GM21381 (cell line): ENCODE data around the gene ADGRG3.
A peak's percentile ranks its signal among the peaks of the same experiment; 100 is the strongest.

Experiments used
- ATAC-seq: cut with Tn5 transposase; IDR thresholded peaks from one replicate; pipeline ENCODE4 v1.9.1; 2021; ENCODE audit warnings: mild to moderate bottlenecking, moderate library complexity; ENCODE audit not compliant: unreplicated experiment

Gene ADGRG3

DNA sequence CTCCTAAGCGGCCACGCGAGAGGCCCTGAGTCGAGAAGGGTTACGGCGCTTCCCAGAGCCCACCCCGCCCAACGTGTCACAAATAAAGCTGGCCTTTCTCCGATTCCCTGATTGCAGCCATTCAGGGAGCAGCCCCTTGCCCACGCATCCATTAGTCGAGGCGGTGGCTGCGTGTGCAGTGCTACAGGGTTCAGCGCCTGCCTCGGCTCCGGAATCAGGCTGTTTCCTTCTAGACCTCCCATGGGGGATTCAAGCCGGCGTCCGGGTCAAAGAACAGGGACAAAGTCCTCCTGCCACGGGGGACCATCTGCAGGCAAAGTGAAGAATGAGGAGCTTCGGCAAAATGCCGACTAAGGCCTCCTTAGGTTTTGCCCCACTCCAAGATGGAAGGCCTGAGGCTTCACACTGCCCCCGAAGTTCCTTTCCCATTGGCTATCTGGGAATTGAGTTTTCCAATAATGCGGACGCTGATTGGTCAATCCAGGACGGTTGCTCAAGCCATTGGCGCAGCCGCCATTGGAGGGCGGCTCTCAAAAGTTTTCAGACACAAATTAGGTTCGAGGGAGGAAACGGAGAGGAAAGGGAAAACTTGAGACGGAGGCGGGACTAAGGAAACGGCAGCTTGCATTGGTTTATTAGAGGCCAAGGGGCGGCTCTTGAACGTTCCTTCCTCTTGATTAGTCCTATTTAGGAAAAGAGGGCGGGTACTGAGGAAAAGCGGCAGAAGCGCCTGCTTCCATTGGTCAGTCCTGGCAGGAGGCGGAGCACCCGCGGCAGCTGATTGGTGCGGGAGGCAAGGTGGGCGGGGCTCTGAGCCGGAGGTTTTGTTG lies 67.0 kb downstream of the ADGRG3 start:
- ATAC-seq: peak; percentile 83

DNA sequence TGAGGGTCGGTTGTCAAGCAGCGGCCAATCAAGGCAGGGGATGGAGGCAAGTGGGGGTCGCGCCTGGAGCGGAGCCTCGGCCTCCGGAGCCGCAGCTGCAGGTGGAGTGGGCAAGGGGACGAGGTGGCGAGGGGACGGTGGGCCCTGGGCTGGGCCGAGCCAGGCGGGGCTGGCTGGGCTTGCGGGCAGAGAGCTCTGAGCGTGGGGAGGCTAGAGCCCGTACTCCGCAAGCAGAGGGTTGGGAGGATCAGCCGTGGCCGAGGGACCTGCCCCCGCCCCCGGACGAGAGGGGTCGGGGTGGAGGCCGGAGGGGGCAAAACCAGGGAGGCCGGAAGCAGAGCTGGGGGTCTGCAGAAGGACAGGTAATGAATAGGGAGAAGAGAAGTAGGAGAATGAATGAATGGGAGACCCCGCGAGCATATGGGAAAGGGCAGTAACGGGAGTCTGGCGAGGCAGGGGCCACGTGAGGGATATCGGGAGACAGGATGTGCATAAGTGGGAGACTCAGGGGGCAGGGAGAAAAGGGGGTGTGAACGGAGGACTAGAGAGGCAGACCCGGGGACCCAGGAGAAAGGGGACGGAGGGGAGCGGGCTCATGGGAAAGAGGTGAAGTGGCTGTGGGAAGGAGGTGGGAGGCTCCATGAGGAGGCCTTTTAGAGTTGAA lies 67.8 kb downstream of the ADGRG3 start, which contains the start of gene KATNB1:
TSS of gene KATNB1 (plus strand) at position 16 of the 664 bp plus-strand sequence. CDS start 1,474 bp downstream, outside the sequence.
- ATAC-seq: no peak

DNA sequence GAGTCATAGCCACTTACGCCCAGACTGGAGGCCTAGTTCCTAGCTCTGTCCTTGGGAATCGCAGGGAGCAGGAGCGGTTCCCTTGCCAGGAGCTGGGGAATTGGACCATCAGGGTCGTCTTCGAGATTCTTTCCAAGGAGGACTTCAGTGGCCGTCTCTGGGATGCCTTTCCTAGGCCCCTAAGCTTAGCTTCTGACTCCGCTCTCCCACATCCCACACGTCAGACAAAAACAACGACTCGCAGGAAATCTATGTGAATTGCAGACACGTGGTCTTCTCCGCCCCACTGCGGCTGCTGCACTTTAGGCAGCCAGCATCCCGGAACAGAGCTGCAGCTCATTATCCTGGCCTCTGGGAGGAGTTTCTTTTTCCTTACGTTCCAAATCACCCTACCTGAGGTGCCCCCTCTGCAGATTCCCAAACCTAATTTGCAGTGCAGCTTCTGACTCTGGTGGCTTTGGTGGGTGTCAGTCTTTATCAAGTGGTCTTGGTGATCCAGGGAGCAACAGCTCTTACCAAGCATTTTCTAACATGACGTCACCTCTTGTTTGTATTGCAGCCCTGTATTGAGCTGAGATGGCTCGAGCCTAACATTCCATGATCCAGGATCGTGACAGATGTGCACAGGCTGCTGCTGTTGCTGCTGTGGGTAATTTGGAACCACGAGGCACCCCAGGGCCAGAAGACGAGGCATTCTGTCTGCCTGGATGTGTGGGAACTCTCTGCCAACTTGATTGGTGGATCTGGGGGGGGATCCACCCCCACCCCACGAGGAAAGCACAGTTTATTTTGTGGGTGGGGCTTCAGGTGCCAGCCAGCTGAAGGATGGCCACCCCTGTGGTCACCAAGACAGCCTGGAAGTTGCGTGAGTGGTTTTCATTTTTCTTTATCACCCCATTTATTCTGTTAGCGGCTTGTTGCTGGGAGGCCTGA lies 68.6 kb downstream of the ADGRG3 start:
- no peak for ATAC-seq

DNA sequence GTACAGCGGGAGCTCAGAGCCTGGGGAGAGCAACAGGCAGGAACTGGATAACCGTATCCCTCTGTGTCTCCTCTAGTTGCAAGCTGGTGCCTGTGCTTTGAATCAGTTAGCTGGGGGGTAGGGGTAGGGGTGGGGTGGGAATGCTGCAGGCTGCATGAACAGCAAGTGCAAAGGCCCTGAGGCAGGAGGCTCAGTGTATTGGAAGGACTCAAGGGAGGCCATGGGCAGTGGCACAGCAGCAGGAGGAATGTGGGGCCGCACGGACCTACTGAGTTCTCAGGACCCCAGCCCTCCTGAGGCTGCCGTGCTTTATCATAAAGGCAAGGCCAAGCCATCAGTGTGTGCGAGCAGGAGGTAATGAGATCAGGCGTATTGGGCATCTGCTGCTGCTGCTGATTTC lies 70.7 kb downstream of the ADGRG3 start:
- ATAC-seq: no peak
